Stimulated activated naive CD8-positive, alpha-beta T cell treated with anti-CD3 and anti-CD28 coated beads, Interleukin-15, amount 100 ng/mL, for 72 hours (primary cell): ENCODE measurements around the gene PSMF1.
A peak's percentile ranks its signal among the peaks of the same experiment; 100 is the strongest.

Source experiments
- ATAC-seq: fragments of 150-1000 bp; cut with Tn5 transposase; 2 replicates; pipeline ENCODE4 v1.10.0; 2021; ENCODE audit warnings: mild to moderate bottlenecking, moderate library complexity
- DNase-seq, 2 donors: peaks; one replicate each; pipeline ENCODE4 v3.0.0; 2021 to 2022
- H3K27ac Mint-ChIP-seq, 2 donors: one replicate each; pipeline ENCODE4 v1.8.0; 2022; ENCODE audit warnings: mild to moderate bottlenecking in 2 of 2, mixed read lengths in 2 of 2, moderate library complexity in 2 of 2
- H3K27me3 Mint-ChIP-seq: one replicate; pipeline ENCODE4 v1.8.0; 2022; ENCODE audit warnings: mixed read lengths
- H3K4me1 Mint-ChIP-seq: one replicate; pipeline ENCODE4 v1.8.0; 2022; ENCODE audit warnings: mild to moderate bottlenecking, mixed read lengths
- H3K4me3 Mint-ChIP-seq, 2 donors: one replicate each; pipeline ENCODE4 v1.8.0; 2022; ENCODE audit warnings: mild to moderate bottlenecking in 2 of 2, mixed read lengths in 2 of 2, moderate library complexity in 1 of 2
- H3K9me3 Mint-ChIP-seq, 2 donors: one replicate each; pipeline ENCODE4 v1.8.0; 2022; ENCODE audit warnings: mixed read lengths in 2 of 2

Gene PSMF1

GRCh38 chr20:1118336-1119127 is at the start of gene PSMF1:
Gene PSMF1 (plus strand): TSS chr20:1118602. CDS start chr20:1118774, 172 bp downstream.
- H3K27me3 Mint-ChIP-seq = no peaks in the 10 kb centered on the region
- ATAC-seq (peak; percentile 99), DNase-seq (peak; percentile 94 to 96)
- no peaks in the 10 kb centered on the region for H3K9me3 Mint-ChIP-seq
- H3K4me3 Mint-ChIP-seq = peak within 1 kb of the TSS; percentile 88 to 92
- H3K4me1 Mint-ChIP-seq = peaks cover 60% of the 10 kb centered on the region
- peak within 1 kb of the TSS; percentile 94 to 97 for H3K27ac Mint-ChIP-seq

- DNase-seq (no peak), ATAC-seq (no peak)
- Mint-ChIP-seq H3K27ac (no peak overlapping the region), H3K27me3 (no peaks in the 10 kb centered on the region), H3K4me1 (peaks cover 4% of the 10 kb centered on the region), H3K4me3 (no peak overlapping the region), H3K9me3 (peaks cover 11 to 30% of the 10 kb centered on the region in 2 donors)
Observed at GRCh38 chr20:1072258-1072657, 46.1 kb upstream of the PSMF1 start.

GRCh38 chr20:1075616-1076015 is 42.8 kb upstream of the PSMF1 start:
- H3K4me3 Mint-ChIP-seq = no peak overlapping the region
- H3K9me3 Mint-ChIP-seq = peaks cover 0 to 15% of the 10 kb centered on the region in 2 donors
- H3K27me3 Mint-ChIP-seq = no peaks in the 10 kb centered on the region
- DNase-seq (no peak), ATAC-seq (peak; percentile 46)
- peaks cover 4% of the 10 kb centered on the region for H3K4me1 Mint-ChIP-seq
- H3K27ac Mint-ChIP-seq = no peak overlapping the region

GRCh38 chr20:1081891-1082290 is 36.5 kb upstream of the PSMF1 start:
- DNase-seq (no peak), ATAC-seq (no peak)
- H3K4me1 Mint-ChIP-seq = peaks cover 14% of the 10 kb centered on the region
- no peak overlapping the region for H3K4me3 Mint-ChIP-seq
- no peaks in the 10 kb centered on the region for H3K27me3 Mint-ChIP-seq
- H3K9me3 Mint-ChIP-seq = peaks cover 9 to 14% of the 10 kb centered on the region in 2 donors
- no peak overlapping the region for H3K27ac Mint-ChIP-seq

- H3K27ac Mint-ChIP-seq = no peak overlapping the region
- DNase-seq = no peak
- H3K27me3 Mint-ChIP-seq = no peaks in the 10 kb centered on the region
- H3K9me3 Mint-ChIP-seq = peaks cover 10 to 14% of the 10 kb centered on the region in 2 donors
- peaks cover 25% of the 10 kb centered on the region for H3K4me1 Mint-ChIP-seq
- H3K4me3 Mint-ChIP-seq = no peak overlapping the region
- no peak for ATAC-seq
Observed at GRCh38 chr20:1083431-1084080, 34.8 kb upstream of the PSMF1 start.

GRCh38 chr20:1085492-1086276 is 32.7 kb upstream of the PSMF1 start:
- no peak overlapping the region for H3K4me3 Mint-ChIP-seq
- no peak for DNase-seq
- peaks cover 25% of the 10 kb centered on the region for H3K4me1 Mint-ChIP-seq
- no peak overlapping the region for H3K27ac Mint-ChIP-seq
- peaks cover 23 to 29% of the 10 kb centered on the region in 2 donors for H3K9me3 Mint-ChIP-seq
- no peaks in the 10 kb centered on the region for H3K27me3 Mint-ChIP-seq
- ATAC-seq = no peak

- Mint-ChIP-seq H3K27me3 (no peaks in the 10 kb centered on the region), H3K4me1 (peaks cover 25% of the 10 kb centered on the region), H3K27ac (no peak overlapping the region), H3K9me3 (peaks cover 27 to 38% of the 10 kb centered on the region in 2 donors), H3K4me3 (peak overlapping the region; percentile 5 to 22)
- no peak for DNase-seq
- ATAC-seq = peak; percentile 86
Observed at GRCh38 chr20:1086277-1087213, 31.9 kb upstream of the PSMF1 start.

GRCh38 chr20:1087311-1087905 is 31.0 kb upstream of the PSMF1 start:
- Mint-ChIP-seq H3K27ac (no peak overlapping the region), H3K4me1 (peaks cover 25% of the 10 kb centered on the region), H3K9me3 (peaks cover 30 to 46% of the 10 kb centered on the region in 2 donors), H3K4me3 (no peak overlapping the region), H3K27me3 (no peaks in the 10 kb centered on the region)
- ATAC-seq (peak; percentile 71), DNase-seq (peak; percentile 5 to 13)

- Mint-ChIP-seq H3K4me3 (no peak overlapping the region), H3K4me1 (no peaks in the 10 kb centered on the region), H3K27ac (no peak overlapping the region), H3K9me3 (peaks cover 22 to 52% of the 10 kb centered on the region in 2 donors), H3K27me3 (no peaks in the 10 kb centered on the region)
- ATAC-seq (no peak), DNase-seq (no peak)
Observed at GRCh38 chr20:1094751-1095150, 23.7 kb upstream of the PSMF1 start.

GRCh38 chr20:1101533-1101932 is 16.9 kb upstream of the PSMF1 start:
- peaks cover 17 to 22% of the 10 kb centered on the region in 2 donors for H3K9me3 Mint-ChIP-seq

GRCh38 chr20:1102016-1102415 is 16.4 kb upstream of the PSMF1 start:
- H3K4me3 Mint-ChIP-seq = no peak overlapping the region
- H3K27me3 Mint-ChIP-seq = no peaks in the 10 kb centered on the region
- H3K27ac Mint-ChIP-seq = no peak overlapping the region
- no peak for DNase-seq
- ATAC-seq = no peak
- H3K9me3 Mint-ChIP-seq = peaks cover 17 to 22% of the 10 kb centered on the region in 2 donors
- H3K4me1 Mint-ChIP-seq = no peaks in the 10 kb centered on the region

More at GRCh38 chr20:1101533-1101932, 16.9 kb upstream of the PSMF1 start:
- Mint-ChIP-seq H3K4me3 (no peak overlapping the region), H3K4me1 (no peaks in the 10 kb centered on the region), H3K27ac (no peak overlapping the region), H3K27me3 (no peaks in the 10 kb centered on the region)
- DNase-seq (no peak), ATAC-seq (no peak)

- Mint-ChIP-seq H3K27ac (no peak overlapping the region), H3K4me3 (no peak overlapping the region), H3K9me3 (peaks cover 12 to 13% of the 10 kb centered on the region in 2 donors), H3K27me3 (no peaks in the 10 kb centered on the region), H3K4me1 (peaks cover 8% of the 10 kb centered on the region)
- DNase-seq (no peak), ATAC-seq (no peak)
Observed at GRCh38 chr20:1103751-1104150, 14.7 kb upstream of the PSMF1 start.

GRCh38 chr20:1105599-1106194 is 12.7 kb upstream of the PSMF1 start:
- peaks cover 11% of the 10 kb centered on the region for H3K4me1 Mint-ChIP-seq
- peaks cover 12 to 13% of the 10 kb centered on the region in 2 donors for H3K9me3 Mint-ChIP-seq
- ATAC-seq (no peak), DNase-seq (no peak)
- no peak overlapping the region for H3K27ac Mint-ChIP-seq
- H3K27me3 Mint-ChIP-seq = no peaks in the 10 kb centered on the region
- H3K4me3 Mint-ChIP-seq = no peak overlapping the region

GRCh38 chr20:1107176-1107575 is 11.2 kb upstream of the PSMF1 start:
- H3K4me1 Mint-ChIP-seq = peaks cover 11% of the 10 kb centered on the region
- DNase-seq (no peak), ATAC-seq (no peak)
- no peak overlapping the region for H3K4me3 Mint-ChIP-seq
- no peak overlapping the region for H3K27ac Mint-ChIP-seq
- peaks cover 9 to 10% of the 10 kb centered on the region in 2 donors for H3K9me3 Mint-ChIP-seq
- H3K27me3 Mint-ChIP-seq = no peaks in the 10 kb centered on the region
